GM23338 (cell line): ENCODE results near the gene CACNA2D3. TPM values are rescaled to one million over a fixed set of nuclear protein-coding genes. Genes with fewer than 3 reads are reported as not detected.

Source experiments
- ATAC-seq: fragments of 200-7000 bp; cut with Tn5 transposase; 3 replicates; pipeline ENCODE4 v1.9.1; 2020
- DNase-seq: peaks from one replicate; pipeline ENCODE4 v3.0.0-alpha.2; 2015; ENCODE audit warnings: low spot score
- H2AFZ ChIP-seq: fragments of 200-600 bp; sonication (generic); 2 replicates; pipeline ENCODE4 v1.8.0; 2016; ENCODE audit warnings: antibody characterized with exemption, mild to moderate bottlenecking, moderate library complexity
- H3F3A ChIP-seq: fragments of 200-600 bp; sonication (generic); replicated peaks from 2 replicates; pipeline ENCODE4 v1.8.0; 2017; ENCODE audit warnings: antibody characterized with exemption, mixed run types, low read depth
- H3K27ac ChIP-seq: fragments of 200-600 bp; sonication (generic); 2 replicates; pipeline ENCODE4 v1.6.1; 2016; ENCODE audit warnings: low read depth
- H3K27me3 ChIP-seq: fragments of 200-600 bp; sonication (generic); 2 replicates; pipeline ENCODE4 v1.8.0; 2016; ENCODE audit warnings: mild to moderate bottlenecking, mixed run types, moderate library complexity; ENCODE audit not compliant: insufficient read depth
- H3K36me3 ChIP-seq: fragments of 200-600 bp; sonication (generic); 2 replicates; pipeline ENCODE4 v1.8.0; 2016; ENCODE audit warnings: mild to moderate bottlenecking; ENCODE audit not compliant: insufficient read depth
- H3K4me1 ChIP-seq: fragments of 200-600 bp; sonication (generic); 2 replicates; pipeline ENCODE4 v1.8.0; 2016; ENCODE audit warnings: mild to moderate bottlenecking, moderate library complexity; ENCODE audit not compliant: insufficient read depth
- H3K4me2 ChIP-seq: fragments of 200-600 bp; sonication (generic); 2 replicates; pipeline ENCODE4 v1.7.1; 2017; ENCODE audit warnings: mixed run types
- H3K4me3 ChIP-seq: fragments of 200-600 bp; sonication (generic); 2 replicates; pipeline ENCODE4 v1.6.1; 2016; ENCODE audit warnings: mixed run types
- H3K79me2 ChIP-seq: fragments of 200-600 bp; sonication (generic); replicated peaks from 2 replicates; pipeline ENCODE4 v1.8.0; 2017; ENCODE audit warnings: mild to moderate bottlenecking; ENCODE audit not compliant: insufficient read depth
- H3K9me2 ChIP-seq: fragments of 200-600 bp; sonication (generic); 2 replicates; pipeline ENCODE4 v1.8.0; 2017; ENCODE audit not compliant: insufficient read depth
- H4K20me1 ChIP-seq: fragments of 200-600 bp; sonication (generic); replicated peaks from 2 replicates; pipeline ENCODE4 v1.8.0; 2017; ENCODE audit warnings: mild to moderate bottlenecking; ENCODE audit not compliant: insufficient read depth
- H3K27ac Mint-ChIP-seq: 2 replicates; pipeline ENCODE4 v1.8.0; 2020; ENCODE audit warnings: inconsistent platforms, mild to moderate bottlenecking, moderate library complexity, mixed read lengths
- H3K27me3 Mint-ChIP-seq: 3 replicates; pipeline ENCODE4 v1.8.0; 2022; ENCODE audit warnings: low read depth, mild to moderate bottlenecking, moderate library complexity, mixed read lengths, inconsistent platforms; ENCODE audit not compliant: insufficient read depth, poor library complexity
- H3K36me3 Mint-ChIP-seq: 3 replicates; pipeline ENCODE4 v1.8.0; 2021; ENCODE audit warnings: low read depth, mild to moderate bottlenecking, inconsistent platforms, moderate library complexity, mixed read lengths
- H3K4me1 Mint-ChIP-seq: 3 replicates; pipeline ENCODE4 v1.8.0; 2020; ENCODE audit warnings: mild to moderate bottlenecking, inconsistent platforms, mixed read lengths
- H3K4me3 Mint-ChIP-seq: 3 replicates; pipeline ENCODE4 v1.8.0; 2021; ENCODE audit warnings: moderate library complexity, mild to moderate bottlenecking, inconsistent platforms, mixed read lengths
- H3K9me3 Mint-ChIP-seq: 3 replicates; pipeline ENCODE4 v1.8.0; 2020; ENCODE audit warnings: moderate library complexity, mild to moderate bottlenecking, inconsistent platforms, mixed read lengths
- CREB1 ChIP-seq: fragments of 250-450 bp; sonication (Bioruptor Pico); IDR thresholded peaks from 2 replicates; pipeline ENCODE4 v1.5.0; 2020; ENCODE audit warnings: low read depth, mild to moderate bottlenecking, moderate library complexity
- CTCF ChIP-seq, 2 experiments: fragments of 200-600 bp in 1 of 2; sonication (generic) in 1 of 2; conservative IDR thresholded peaks; 2 replicates each; pipeline versions ENCODE4 v1.5.1 to v1.6.1; 2016 to 2017; ENCODE audit warnings: antibody characterized with exemption in 2 of 2, low read depth in 2 of 2, mild to moderate bottlenecking in 2 of 2, moderate library complexity in 1 of 2
- ETS1 ChIP-seq: IDR thresholded peaks from 2 replicates; pipeline ENCODE4 v1.6.1; 2016; ENCODE audit warnings: antibody characterized with exemption
- EZH2 ChIP-seq: fragments of 200-600 bp; sonication (generic); IDR thresholded peaks from one replicate; pipeline ENCODE4 v1.8.0; 2017; ENCODE audit warnings: antibody characterized with exemption, mild to moderate bottlenecking, low read depth; ENCODE audit not compliant: unreplicated experiment
- EZH2phosphoT487 ChIP-seq: fragments of 200-600 bp; sonication (generic); IDR thresholded peaks from one replicate; pipeline ENCODE4 v1.8.1; 2018; ENCODE audit warnings: antibody characterized with exemption; ENCODE audit not compliant: unreplicated experiment
- NANOG ChIP-seq: IDR thresholded peaks from 2 replicates; pipeline ENCODE4 v1.6.1; 2016; ENCODE audit warnings: antibody characterized with exemption, borderline replicate concordance
- REST ChIP-seq: IDR thresholded peaks from one replicate; pipeline ENCODE4 v1.6.1; 2018; ENCODE audit warnings: antibody characterized with exemption; ENCODE audit not compliant: unreplicated experiment
- ZNF114 ChIP-seq: fragments of 250-450 bp; sonication (Bioruptor Pico); IDR thresholded peaks from 2 replicates; pipeline ENCODE4 v1.5.0; 2020; ENCODE audit warnings: mild to moderate bottlenecking, moderate library complexity
- ZNF331 ChIP-seq: fragments of 250-450 bp; sonication (Bioruptor Pico); IDR thresholded peaks from 2 replicates; pipeline ENCODE4 v1.5.0; 2020; ENCODE audit warnings: low read depth, mild to moderate bottlenecking, moderate library complexity
- polyA plus RNA-seq: library from polyadenylated mRNA; unstranded; fragments of >200 nt; fragmentation: Nextera tagmentation; extraction: Ambion mirVana; gene quantifications from 2 replicates; pipeline ENCODE4 v1.2.1, GENCODE V29; 2016
- total RNA-seq: library from RNA; depleted of rRNA; stranded (reverse); fragments of >200 nt; shearing (Covaris generic); gene quantifications from 2 replicates; pipeline ENCODE4 v1.2.3, GENCODE V29; 2014

CACNA2D3 gene
- total and polyA plus RNA-seq, 2 experiments from 2014 or later = 2.2 to 2.3 TPM

DNA sequence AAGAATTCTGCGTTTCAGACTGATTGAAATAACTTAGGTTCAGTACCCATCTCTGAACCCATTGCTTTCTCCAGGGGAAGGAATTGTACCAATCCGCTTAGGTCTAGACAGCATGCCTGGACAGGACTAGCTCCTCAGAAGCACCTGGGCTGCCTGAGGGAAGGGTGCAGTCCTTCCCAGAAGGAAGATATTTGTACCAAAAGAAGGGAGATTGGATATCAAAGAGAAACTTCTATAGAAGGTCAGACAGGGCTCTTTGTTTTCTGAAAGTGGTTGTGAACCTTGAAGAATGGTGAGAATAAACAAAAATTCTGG lies 939.3 kb downstream of the CACNA2D3 start:
- Histone ChIP-seq H3K36me3 (no peaks in the 10 kb centered on the region), H3K79me2 (no peaks in the 10 kb centered on the region), H2AFZ (no peak overlapping the region), H3K27me3 (no peaks in the 10 kb centered on the region), H3F3A (no peaks in the 10 kb centered on the region), H3K9me2 (peaks cover 4% of the 10 kb centered on the region; the same call in 1 of the 2 replicates), H3K4me2 (peak overlapping the region; percentile 23; the same call in 1 of the 2 replicates), H4K20me1 (no peaks in the 10 kb centered on the region), H3K27ac (no peak overlapping the region), H3K4me1 (peaks cover 10% of the 10 kb centered on the region), H3K4me3 (no peak overlapping the region)
- DNase-seq = no peak
- Mint-ChIP-seq H3K4me1 (peaks cover 23% of the 10 kb centered on the region), H3K36me3 (no peaks in the 10 kb centered on the region), H3K9me3 (no peaks in the 10 kb centered on the region), H3K27ac (peak overlapping the region; percentile 32), H3K4me3 (no peak overlapping the region), H3K27me3 (peaks cover 4% of the 10 kb centered on the region)
- TF ChIP-seq REST = no peak
- no peak for ATAC-seq

DNA sequence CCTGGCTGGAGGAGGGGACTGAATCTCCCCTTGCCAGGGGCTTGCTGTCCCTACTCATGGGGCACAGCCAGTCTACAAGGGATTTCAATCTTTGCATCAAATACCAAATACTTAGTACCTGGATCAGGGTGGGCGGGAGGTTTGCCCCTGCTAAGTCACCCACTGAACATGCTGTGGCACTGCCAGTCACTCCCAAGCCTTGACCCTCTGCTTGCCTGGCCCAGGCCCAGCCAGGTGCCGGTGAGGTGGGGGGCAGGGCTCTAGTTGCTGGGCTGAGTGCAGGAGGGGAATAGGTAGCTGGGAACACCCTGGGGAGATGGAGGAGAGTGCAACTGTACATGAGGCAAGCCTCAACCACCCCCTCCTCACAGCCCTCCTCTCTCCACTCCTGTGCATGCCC lies 941.8 kb downstream of the CACNA2D3 start:
- no peaks in the 10 kb centered on the region for H3K36me3 Mint-ChIP-seq
- H3K27ac Mint-ChIP-seq = no peak overlapping the region
- no peaks in the 10 kb centered on the region for H3K9me3 Mint-ChIP-seq
- Histone ChIP-seq H4K20me1 (no peaks in the 10 kb centered on the region), H3K4me1 (peaks cover 10% of the 10 kb centered on the region), H3K4me3 (no peak overlapping the region), H2AFZ (no peak overlapping the region), H3K4me2 (no peak overlapping the region), H3K9me2 (peaks cover 4% of the 10 kb centered on the region; the same call in 1 of the 2 replicates), H3K36me3 (no peaks in the 10 kb centered on the region), H3K79me2 (no peaks in the 10 kb centered on the region), H3K27me3 (no peaks in the 10 kb centered on the region), H3K27ac (no peak overlapping the region), H3F3A (no peaks in the 10 kb centered on the region)
- H3K4me1 Mint-ChIP-seq = peaks cover 23% of the 10 kb centered on the region
- peaks cover 4% of the 10 kb centered on the region for H3K27me3 Mint-ChIP-seq
- no peak overlapping the region for H3K4me3 Mint-ChIP-seq
- TF ChIP-seq CREB1 (CRISPR knock-in tag) = no peak
- no peak for TF ChIP-seq CTCF (conservative IDR thresholded peaks at IDR 0.05; ENCODE audit: low read depth in 2 of 2)
- DNase-seq = no peak
- peak; percentile 43 for ATAC-seq

DNA sequence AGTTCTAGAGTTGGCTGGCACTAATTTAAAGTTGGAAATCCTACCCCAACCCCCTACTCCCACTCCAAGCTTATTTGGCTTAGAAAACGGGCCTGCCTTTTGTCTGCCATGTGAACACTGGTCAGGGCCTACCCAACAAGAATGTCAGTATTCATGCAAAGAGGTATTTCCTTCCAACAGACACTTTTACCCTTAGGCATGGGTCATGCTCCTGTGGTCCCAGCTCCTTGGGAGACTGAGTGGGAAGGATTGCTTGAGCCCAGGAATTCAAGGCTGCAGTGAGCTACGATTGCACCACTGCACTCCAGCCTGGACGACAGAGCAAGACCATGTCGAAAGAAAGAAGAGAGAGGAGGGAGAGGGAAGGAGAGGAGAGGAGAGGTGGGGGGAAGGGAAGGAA lies 943.0 kb downstream of the CACNA2D3 start:
- Histone ChIP-seq H3K4me2 (no peak overlapping the region), H3K9me2 (peaks cover under 1% of the 10 kb centered on the region; the same call in 1 of the 2 replicates), H3K27me3 (no peaks in the 10 kb centered on the region), H3K36me3 (no peaks in the 10 kb centered on the region), H2AFZ (no peak overlapping the region), H3F3A (no peaks in the 10 kb centered on the region), H3K4me3 (no peak overlapping the region), H4K20me1 (no peaks in the 10 kb centered on the region), H3K79me2 (no peaks in the 10 kb centered on the region), H3K4me1 (peaks cover 9% of the 10 kb centered on the region), H3K27ac (no peak overlapping the region)
- Mint-ChIP-seq H3K4me3 (no peak overlapping the region), H3K9me3 (no peaks in the 10 kb centered on the region), H3K27ac (no peak overlapping the region), H3K36me3 (no peaks in the 10 kb centered on the region), H3K4me1 (peaks cover 26% of the 10 kb centered on the region), H3K27me3 (peaks cover 4% of the 10 kb centered on the region)
- DNase-seq (no peak), ATAC-seq (no peak)
- TF ChIP-seq EZH2phosphoT487 = no peak
- TF ChIP-seq ETS1 = no peak
- TF ChIP-seq NANOG = no peak
- no peak for TF ChIP-seq EZH2
- no peak for TF ChIP-seq ZNF114 (CRISPR knock-in tag)
- TF ChIP-seq ZNF331 (CRISPR knock-in tag) = no peak
- TF ChIP-seq CTCF (conservative IDR thresholded peaks at IDR 0.05; ENCODE audit: low read depth in 2 of 2) = no peak
